SK-N-SH (cell line): ENCODE data around the gene PMVK. TPM values are rescaled to one million over a fixed set of nuclear protein-coding genes. Genes with fewer than 3 reads are reported as not detected.

ENCODE experiments used
- CTCF ChIA-PET: fragments of 300-600, 350-600 bp; formaldehyde crosslinking; extraction: SDS; loops from one replicate; lab custom pipeline; 2021; lab: Yijun Ruan, JAX
- POLR2A ChIA-PET: fragments of 350-600 bp; sonication (Branson Sonifier 250); formaldehyde crosslinking; extraction: SDS; loops from one replicate; lab custom pipeline; 2020; ENCODE audit warnings: antibody characterized with exemption, inconsistent platforms; lab: Yijun Ruan, JAX
- DNase-seq: peaks from one replicate; pipeline ENCODE4 v3.0.0; 2012
- H2AFZ ChIP-seq: fragments of 200-600 bp; sonication (generic); 2 replicates; pipeline ENCODE4 v1.8.1; 2016; ENCODE audit warnings: antibody characterized with exemption, mild to moderate bottlenecking, low read depth
- H3F3A ChIP-seq: fragments of 200-600 bp; sonication (generic); replicated peaks from 2 replicates; pipeline ENCODE3; 2016; ENCODE audit warnings: antibody characterized with exemption, mild to moderate bottlenecking; ENCODE audit not compliant: insufficient read depth
- H3K27ac ChIP-seq, 2 experiments: fragments of 200-500 bp in 1 of 2; fragments of 200-600 bp in 1 of 2; sonication (Bioruptor generic) in 1 of 2; sonication (generic), shearing (Covaris generic) in 1 of 2; 2 replicates each; pipeline versions ENCODE4 v1.5.1 to v1.6.1; 2014 to 2016; ENCODE audit warnings: low read depth in 2 of 2, inconsistent platforms in 1 of 2, low read length in 1 of 2, mild to moderate bottlenecking in 1 of 2, mixed read lengths in 1 of 2
- H3K27me3 ChIP-seq: fragments of 200-600 bp; sonication (generic), shearing (Covaris generic); 2 replicates; pipeline ENCODE4 v1.6.1; 2016; ENCODE audit warnings: mixed run types; ENCODE audit not compliant: insufficient read depth
- H3K36me3 ChIP-seq, 2 experiments: fragments of 200-500 bp in 1 of 2; fragments of 200-600 bp in 1 of 2; sonication (Bioruptor generic) in 1 of 2; sonication (generic) in 1 of 2; replicated peaks in 1 of 2; 2 replicates each; pipeline versions ENCODE3 to v1.5.1; 2014 to 2016; ENCODE audit warnings: low read length in 1 of 2, mild to moderate bottlenecking in 1 of 2; ENCODE audit not compliant: insufficient read depth in 2 of 2, control insufficient read depth in 1 of 2
- H3K4me1 ChIP-seq, 2 experiments: fragments of 200-500 bp in 1 of 2; fragments of 200-600 bp in 1 of 2; sonication (Bioruptor generic) in 1 of 2; sonication (generic), shearing (Covaris generic) in 1 of 2; 2 replicates each; pipeline versions ENCODE4 v1.5.1 to v1.6.1; 2014 to 2016; ENCODE audit warnings: low read depth in 1 of 2, low read length in 1 of 2, mixed run types in 1 of 2; ENCODE audit not compliant: insufficient read depth in 2 of 2, control insufficient read depth in 1 of 2
- H3K4me2 ChIP-seq: fragments of 200-600 bp; sonication (generic), shearing (Covaris generic); 2 replicates; pipeline ENCODE4 v1.6.1; 2017; ENCODE audit warnings: mixed run types
- H3K4me3 ChIP-seq, 2 experiments: fragments of 200-500 bp in 1 of 2; fragments of 200-600 bp in 1 of 2; sonication (Bioruptor generic) in 1 of 2; sonication (generic), shearing (Covaris generic) in 1 of 2; 2 replicates each; pipeline versions ENCODE4 v1.5.1 to v1.8.1; 2014 to 2016; ENCODE audit warnings: low read depth in 2 of 2, inconsistent platforms in 1 of 2, low read length in 1 of 2, mild to moderate bottlenecking in 1 of 2, mixed read lengths in 1 of 2, moderate library complexity in 1 of 2
- H3K79me2 ChIP-seq: fragments of 200-600 bp; sonication (generic); 2 replicates; pipeline ENCODE4 v1.8.1; 2017; ENCODE audit warnings: mild to moderate bottlenecking; ENCODE audit not compliant: insufficient read depth
- H3K9ac ChIP-seq: fragments of 200-600 bp; sonication (generic); 2 replicates; pipeline ENCODE4 v1.6.1; 2017; ENCODE audit warnings: mixed run types
- H3K9me2 ChIP-seq: fragments of 200-600 bp; sonication (generic); 2 replicates; pipeline ENCODE4 v1.6.1; 2017; ENCODE audit warnings: mixed run types
- H3K9me3 ChIP-seq: fragments of 200-600 bp; sonication (generic); 2 replicates; pipeline ENCODE4 v1.6.1; 2017; ENCODE audit warnings: mixed run types, mild to moderate bottlenecking, moderate library complexity
- H4K20me1 ChIP-seq: fragments of 200-600 bp; sonication (generic); 2 replicates; pipeline ENCODE4 v1.6.1; 2017; ENCODE audit warnings: mild to moderate bottlenecking, mixed run types; ENCODE audit not compliant: insufficient read depth
- CHD2 ChIP-seq: fragments of 150-350 bp; IDR thresholded peaks from 2 replicates; pipeline ENCODE4 v1.6.1; 2018; ENCODE audit warnings: low read length; ENCODE audit not compliant: partially characterized antibody
- CTCF ChIP-seq: fragments of 200-600 bp; sonication (generic); IDR thresholded peaks from 2 replicates; pipeline ENCODE4 v1.6.1; 2017; ENCODE audit warnings: antibody characterized with exemption, mild to moderate bottlenecking, moderate library complexity
- ELF1 ChIP-seq: IDR thresholded peaks from 2 replicates; pipeline ENCODE4 v1.4.0; 2012
- EZH2phosphoT487 ChIP-seq: fragments of 200-600 bp; sonication (generic); IDR thresholded peaks from 2 replicates; pipeline ENCODE4 v1.6.1; 2017; ENCODE audit warnings: low read depth, mixed run types, mild to moderate bottlenecking, antibody characterized with exemption, moderate library complexity, borderline replicate concordance
- FOXJ3 ChIP-seq: sonication (generic); formaldehyde crosslinking; IDR thresholded peaks from 2 replicates; pipeline ENCODE4 v1.5.1; 2020; ENCODE audit warnings: mild to moderate bottlenecking, missing genetic modification reagents
- FOXM1 ChIP-seq: IDR thresholded peaks from 2 replicates; pipeline ENCODE4 v1.4.0; 2012; ENCODE audit warnings: low read depth, mild to moderate bottlenecking
- GABPA ChIP-seq: IDR thresholded peaks from 2 replicates; pipeline ENCODE4 v1.4.0; 2012; ENCODE audit warnings: low read depth, mild to moderate bottlenecking
- GATA2 ChIP-seq: sonication (generic); formaldehyde crosslinking; IDR thresholded peaks from 2 replicates; pipeline ENCODE4 v1.5.0; 2020; ENCODE audit warnings: mild to moderate bottlenecking, missing genetic modification reagents
- IRF3 ChIP-seq: fragments of 150-350 bp; IDR thresholded peaks from 2 replicates; pipeline ENCODE4 v1.6.1; 2016; ENCODE audit warnings: mild to moderate bottlenecking, low read depth, low read length
- JUND ChIP-seq: IDR thresholded peaks from 2 replicates; pipeline ENCODE4 v1.4.0; 2012
- MEF2A ChIP-seq: IDR thresholded peaks from 2 replicates; pipeline ENCODE4 v1.4.0; 2012; ENCODE audit warnings: low read depth, borderline replicate concordance
- MXI1 ChIP-seq: IDR thresholded peaks from 2 replicates; pipeline ENCODE4 v1.6.1; 2012; ENCODE audit warnings: mild to moderate bottlenecking, low read depth, low read length, improper control_type of control experiment
- NFIC ChIP-seq: IDR thresholded peaks from 2 replicates; pipeline ENCODE4 v1.4.0; 2012; ENCODE audit warnings: borderline replicate concordance
- POLR2AphosphoS5 ChIP-seq: IDR thresholded peaks from 2 replicates; pipeline ENCODE4 v1.6.1; 2012; ENCODE audit warnings: low read depth, low read length
- RAD21 ChIP-seq: IDR thresholded peaks from 2 replicates; pipeline ENCODE4 v1.6.1; 2012; ENCODE audit warnings: mild to moderate bottlenecking, low read length
- RFX5 ChIP-seq: IDR thresholded peaks from 2 replicates; pipeline ENCODE4 v1.6.1; 2012; ENCODE audit warnings: mild to moderate bottlenecking, improper control_type of control experiment, low read length
- RXRA ChIP-seq: IDR thresholded peaks from 2 replicates; pipeline ENCODE4 v1.4.0; 2012; ENCODE audit warnings: low read depth, mild to moderate bottlenecking, borderline replicate concordance
- SMC3 ChIP-seq: IDR thresholded peaks from 2 replicates; pipeline ENCODE4 v1.6.1; 2012; ENCODE audit warnings: low read depth, low read length, improper control_type of control experiment
- TCF12 ChIP-seq: IDR thresholded peaks from 2 replicates; pipeline ENCODE4 v1.4.0; 2012
- TEAD4 ChIP-seq: IDR thresholded peaks from 2 replicates; pipeline ENCODE4 v1.4.0; 2012; ENCODE audit warnings: mild to moderate bottlenecking, borderline replicate concordance; ENCODE audit not compliant: insufficient read depth
- USF2 ChIP-seq: fragments of 150-350 bp; IDR thresholded peaks from 2 replicates; pipeline ENCODE4 v1.6.1; 2017; ENCODE audit warnings: antibody characterized with exemption, low read length, low read depth, borderline replicate concordance
- YY1 ChIP-seq: IDR thresholded peaks from 2 replicates; pipeline ENCODE4 v1.4.0; 2012; ENCODE audit warnings: low read depth, mild to moderate bottlenecking
- WGBS: methylation state at CpG from one replicate; pipeline ENCODE4 v1.1.6; 2017; ENCODE audit warnings: low lambda C conversion rate; 5-methylcytosine and 5-hydroxymethylcytosine counted together
- polyA plus RNA-seq, 3 experiments: library from polyadenylated mRNA; depleted of rRNA; stranded (reverse); fragments of >200 nt; gene quantifications; 2 replicates each; pipeline ENCODE4 v1.2.3, GENCODE V29; 2012
- TF ChIP-seq, protein P1 (sequence below): IDR thresholded peaks from 2 replicates; pipeline ENCODE4 v1.4.0; 2012; ENCODE audit warnings: low read depth
- TF ChIP-seq, protein P2 (sequence below): IDR thresholded peaks from 2 replicates; pipeline ENCODE4 v1.4.0; 2012; ENCODE audit warnings: low read depth, borderline replicate concordance
- TF ChIP-seq, protein P3 (sequence below): IDR thresholded peaks from 2 replicates; pipeline ENCODE4 v1.6.1; 2012; ENCODE audit warnings: mild to moderate bottlenecking, low read depth, low read length, moderate library complexity

Gene PMVK
- polyA plus RNA-seq, 1 of the 3 experiments (the other 2 are of a cell fraction) = 59.6 TPM

DNA sequence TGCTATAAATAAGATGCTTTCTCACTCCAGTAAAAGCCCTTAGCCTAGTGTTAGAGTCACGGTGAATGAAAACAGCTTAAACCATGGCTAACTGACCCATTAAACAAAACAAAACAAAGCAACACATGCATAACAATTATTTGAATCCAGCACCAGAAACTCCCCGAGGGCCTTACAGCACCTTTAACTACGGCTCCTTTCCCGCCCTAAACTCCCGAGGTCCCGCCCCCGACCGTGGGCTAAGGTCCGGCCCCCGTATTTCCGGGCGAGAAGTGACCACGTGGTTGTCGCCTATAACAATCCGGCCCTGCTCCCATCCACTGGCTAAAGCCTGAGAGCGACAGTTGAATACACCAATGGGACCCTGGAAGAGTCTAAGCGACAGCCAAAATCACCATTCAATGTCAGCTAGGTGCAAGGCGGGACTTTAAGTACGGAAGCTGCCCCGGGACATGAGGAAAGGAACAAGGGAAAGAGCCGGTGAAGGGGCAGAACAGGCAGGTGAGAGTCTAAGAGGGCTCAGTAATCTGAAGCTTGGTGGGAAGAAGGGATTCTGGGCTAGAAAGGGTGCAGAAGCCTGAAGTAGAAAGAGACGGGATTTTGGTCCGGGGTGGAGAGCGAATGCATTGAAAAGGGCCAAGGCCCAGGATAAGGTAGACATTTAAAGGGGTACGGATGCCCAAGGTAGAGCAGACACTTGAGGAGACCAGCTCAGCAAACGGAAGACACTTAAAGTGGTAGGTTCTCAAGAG lies 46.6 kb upstream of the PMVK start, which contains the start of gene FLAD1:
FLAD1 (plus strand) TSS at position 448 of the 752 bp plus-strand sequence. CDS start 351 bp downstream, outside the sequence.
- peaks cover 11 to 13% of the 10 kb centered on the region in 2 experiments for H3K36me3 ChIP-seq
- under 1% methylated on average over 26 of the region's 26 CpGs for WGBS
- H3K4me2 ChIP-seq = peak within 1 kb of the TSS; percentile 95
- H3K79me2 ChIP-seq = peaks cover 87% of the 10 kb centered on the region
- peaks cover 13% of the 10 kb centered on the region for H3F3A ChIP-seq
- H3K4me3 ChIP-seq = peak within 1 kb of the TSS; percentile 72 to 82
- ChIA-PET CTCF (interaction anchor here (0.6 to 37.5 kb wide), 10 partner anchors 9 to 105 kb away, joined by 3 to 640 read pairs (median 5); partner anchors contain the start of genes LENEP, PYGO2, SHC1 and ZBTB7B), POLR2A (interaction anchor here (1.0 to 2.7 kb wide), 6 partner anchors 10 to 146 kb away, joined by 3 to 22 read pairs (median 5); partner anchors contain the start of genes LENEP, PYGO2 and SHC1)
- H3K27me3 ChIP-seq = no peaks in the 10 kb centered on the region
- peak; percentile 93 for DNase-seq
- no peaks in the 10 kb centered on the region for H3K9me3 ChIP-seq
- H3K4me1 ChIP-seq = peaks cover 4 to 17% of the 10 kb centered on the region in 2 experiments; a peak in 3 of 4 replicates
- H4K20me1 ChIP-seq = no peaks in the 10 kb centered on the region
- H3K27ac ChIP-seq = peak within 1 kb of the TSS; percentile 40 to 78; a peak in 3 of 4 replicates
- H2AFZ ChIP-seq = peak within 1 kb of the TSS; percentile 66
- H3K9me2 ChIP-seq = no peaks in the 10 kb centered on the region
- peak within 1 kb of the TSS; percentile 78 for H3K9ac ChIP-seq
- no peak; the same call in 1 of the 2 replicates for TF ChIP-seq TCF12
- no peak for TF ChIP-seq TEAD4
- peak; percentile 59; the same call in 1 of the 2 replicates for TF ChIP-seq USF2
- TF ChIP-seq RAD21 = 0 out of 2 replicates have a peak, but pooled peaks have one; percentile 1
- TF ChIP-seq CHD2 = peak; percentile 97
- TF ChIP-seq GATA2 = no peak
- no peak for TF ChIP-seq MEF2A
- peak; percentile 96 for TF ChIP-seq MXI1
- TF ChIP-seq FOXJ3 = no peak
- TF ChIP-seq ELF1 = peak; percentile 91
- no peak for TF ChIP-seq NFIC
- TF ChIP-seq GABPA = peak; percentile 90
- TF ChIP-seq FOXM1 = no peak
- peak; percentile 67 for TF ChIP-seq POLR2AphosphoS5
- TF ChIP-seq, protein P1, sequence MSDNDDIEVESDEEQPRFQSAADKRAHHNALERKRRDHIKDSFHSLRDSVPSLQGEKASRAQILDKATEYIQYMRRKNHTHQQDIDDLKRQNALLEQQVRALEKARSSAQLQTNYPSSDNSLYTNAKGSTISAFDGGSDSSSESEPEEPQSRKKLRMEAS = peak; percentile 96
- peak; percentile 98 for TF ChIP-seq IRF3
- TF ChIP-seq SMC3 = no peak
- TF ChIP-seq CTCF = no peak
- no peak; the same call in 1 of the 2 replicates for TF ChIP-seq RFX5
- TF ChIP-seq EZH2phosphoT487 = no peak
- TF ChIP-seq, protein P2, sequence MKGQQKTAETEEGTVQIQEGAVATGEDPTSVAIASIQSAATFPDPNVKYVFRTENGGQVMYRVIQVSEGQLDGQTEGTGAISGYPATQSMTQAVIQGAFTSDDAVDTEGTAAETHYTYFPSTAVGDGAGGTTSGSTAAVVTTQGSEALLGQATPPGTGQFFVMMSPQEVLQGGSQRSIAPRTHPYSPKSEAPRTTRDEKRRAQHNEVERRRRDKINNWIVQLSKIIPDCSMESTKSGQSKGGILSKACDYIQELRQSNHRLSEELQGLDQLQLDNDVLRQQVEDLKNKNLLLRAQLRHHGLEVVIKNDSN = peak; percentile 95
- no peak for TF ChIP-seq YY1
- TF ChIP-seq RXRA = no peak
- TF ChIP-seq, protein P3, sequence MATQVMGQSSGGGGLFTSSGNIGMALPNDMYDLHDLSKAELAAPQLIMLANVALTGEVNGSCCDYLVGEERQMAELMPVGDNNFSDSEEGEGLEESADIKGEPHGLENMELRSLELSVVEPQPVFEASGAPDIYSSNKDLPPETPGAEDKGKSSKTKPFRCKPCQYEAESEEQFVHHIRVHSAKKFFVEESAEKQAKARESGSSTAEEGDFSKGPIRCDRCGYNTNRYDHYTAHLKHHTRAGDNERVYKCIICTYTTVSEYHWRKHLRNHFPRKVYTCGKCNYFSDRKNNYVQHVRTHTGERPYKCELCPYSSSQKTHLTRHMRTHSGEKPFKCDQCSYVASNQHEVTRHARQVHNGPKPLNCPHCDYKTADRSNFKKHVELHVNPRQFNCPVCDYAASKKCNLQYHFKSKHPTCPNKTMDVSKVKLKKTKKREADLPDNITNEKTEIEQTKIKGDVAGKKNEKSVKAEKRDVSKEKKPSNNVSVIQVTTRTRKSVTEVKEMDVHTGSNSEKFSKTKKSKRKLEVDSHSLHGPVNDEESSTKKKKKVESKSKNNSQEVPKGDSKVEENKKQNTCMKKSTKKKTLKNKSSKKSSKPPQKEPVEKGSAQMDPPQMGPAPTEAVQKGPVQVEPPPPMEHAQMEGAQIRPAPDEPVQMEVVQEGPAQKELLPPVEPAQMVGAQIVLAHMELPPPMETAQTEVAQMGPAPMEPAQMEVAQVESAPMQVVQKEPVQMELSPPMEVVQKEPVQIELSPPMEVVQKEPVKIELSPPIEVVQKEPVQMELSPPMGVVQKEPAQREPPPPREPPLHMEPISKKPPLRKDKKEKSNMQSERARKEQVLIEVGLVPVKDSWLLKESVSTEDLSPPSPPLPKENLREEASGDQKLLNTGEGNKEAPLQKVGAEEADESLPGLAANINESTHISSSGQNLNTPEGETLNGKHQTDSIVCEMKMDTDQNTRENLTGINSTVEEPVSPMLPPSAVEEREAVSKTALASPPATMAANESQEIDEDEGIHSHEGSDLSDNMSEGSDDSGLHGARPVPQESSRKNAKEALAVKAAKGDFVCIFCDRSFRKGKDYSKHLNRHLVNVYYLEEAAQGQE = peak; percentile 55; the same call in 1 of the 2 replicates
- no peak for TF ChIP-seq JUND
